ENCODE data around the gene ALPP. TPM values are rescaled to one million over a fixed set of nuclear protein-coding genes. Genes with fewer than 3 reads are reported as not detected.
"Not testable (repeated sequence)": the region's sequence is repeated elsewhere in the genome, so short reads cannot be mapped to it uniquely, and the experiment has no call there.

Gene ALPP
- total RNA-seq, 1 donor from 2014 or later, result not detected

GRCh38 chr2:232400256-232401015, 21.9 kb downstream of the ALPP start:
- no peak for DNase-seq (ENCODE audit: extremely low read depth, low read depth, low spot score)

GRCh38 chr2:232402518-232402917, 24.0 kb downstream of the ALPP start:
- DNase-seq (ENCODE audit: extremely low read depth, low read depth, low spot score), result no peak

GRCh38 chr2:232405943-232406510, 27.5 kb downstream of the ALPP start:
- no peak for DNase-seq (ENCODE audit: extremely low read depth, low read depth, low spot score)

- no peak for DNase-seq (ENCODE audit: extremely low read depth, low read depth, low spot score)
These were observed 28.2 kb downstream of the ALPP start, which contains the start of gene ALPG for GRCh38 chr2:232406556-232407310. Gene ALPG, plus strand, starts transcription at chr2:232406844. Its CDS starts 51 bp downstream, at chr2:232406895.

GRCh38 chr2:232407428-232408150, 29.0 kb downstream of the ALPP start:
- DNase-seq (ENCODE audit: extremely low read depth, low read depth, low spot score), result not testable (repeated sequence)

GRCh38 chr2:232408269-232408668, 29.7 kb downstream of the ALPP start:
- DNase-seq (ENCODE audit: extremely low read depth, low read depth, low spot score), result not testable (repeated sequence)

GRCh38 chr2:232409617-232410016, 31.1 kb downstream of the ALPP start:
- DNase-seq (ENCODE audit: extremely low read depth, low read depth, low spot score), result not testable (repeated sequence)

GRCh38 chr2:232410238-232410900, 31.8 kb downstream of the ALPP start:
- no peak for DNase-seq (ENCODE audit: extremely low read depth, low read depth, low spot score)

GRCh38 chr2:232411901-232412629, 33.5 kb downstream of the ALPP start:
- DNase-seq (ENCODE audit: extremely low read depth, low read depth, low spot score), result no peak

- no peak for DNase-seq (ENCODE audit: extremely low read depth, low read depth, low spot score)
These were observed 34.4 kb downstream of the ALPP start for GRCh38 chr2:232412986-232413385.

GRCh38 chr2:232415138-232415690, 36.7 kb downstream of the ALPP start:
- no peak for DNase-seq (ENCODE audit: extremely low read depth, low read depth, low spot score)

GRCh38 chr2:232415736-232416520, 37.4 kb downstream of the ALPP start:
- no peak for DNase-seq (ENCODE audit: extremely low read depth, low read depth, low spot score)

- no peak for DNase-seq (ENCODE audit: extremely low read depth, low read depth, low spot score)
These were observed 38.2 kb downstream of the ALPP start for GRCh38 chr2:232416521-232417470.

- no peak for DNase-seq (ENCODE audit: extremely low read depth, low read depth, low spot score)
These were observed 38.9 kb downstream of the ALPP start for GRCh38 chr2:232417489-232417888.

GRCh38 chr2:232418056-232418455, 39.5 kb downstream of the ALPP start:
- no peak for DNase-seq (ENCODE audit: extremely low read depth, low read depth, low spot score)

- DNase-seq (ENCODE audit: extremely low read depth, low read depth, low spot score), result no peak
These were observed 40.1 kb downstream of the ALPP start for GRCh38 chr2:232418466-232419244.
